Motor neuron (in vitro differentiated cells): ENCODE data around the gene ZCCHC14. TPM values are rescaled to one million over a fixed set of nuclear protein-coding genes. Genes with fewer than 3 reads are reported as not detected.
"Not testable (repeated sequence)": the region's sequence is repeated elsewhere in the genome, so short reads cannot be mapped to it uniquely, and the experiment has no call there.

Source experiments
- ATAC-seq, 8 experiments: fragments of 200-7000 bp; cut with Tn5 transposase; replicated peaks in 6 of 8; 2 replicates each; pipeline ENCODE4 v1.8.0; 2021; ENCODE audit warnings: mild to moderate bottlenecking in 8 of 8, moderate library complexity in 8 of 8
- H3K27ac ChIP-seq, 2 donors: fragments of 250-450 bp; sonication (Bioruptor Pico); 2 replicates each; pipeline ENCODE4 v1.9.0; 2021; ENCODE audit warnings: antibody characterized with exemption in 2 of 2, mild to moderate bottlenecking in 2 of 2, moderate library complexity in 1 of 2
- H3K4me1 ChIP-seq, 2 donors: fragments of 250-450 bp; sonication (Bioruptor Pico); replicated peaks in 1 of 2; 2 replicates each; pipeline ENCODE4 v1.6.1; 2021; ENCODE audit warnings: antibody characterized with exemption in 2 of 2, mild to moderate bottlenecking in 2 of 2, moderate library complexity in 1 of 2
- H3K4me3 ChIP-seq, 5 donors: fragments of 250-450 bp; sonication (Bioruptor Pico); 2 replicates each; pipeline ENCODE4 v1.9.0; 2021; ENCODE audit warnings: antibody characterized with exemption in 5 of 5, mild to moderate bottlenecking in 5 of 5, moderate library complexity in 4 of 5
- WGBS, 10 experiments: fragments of 450-650 bp; shearing (Covaris generic); methylation state at CpG; one replicate each; pipeline ENCODE4 v1.0.0; 2022; 5-methylcytosine and 5-hydroxymethylcytosine counted together
- in situ Hi-C, 9 experiments: fragments of 400-800 bp; cut with MboI; loops; one replicate each; pipeline ENCODE4 v1.15.0; 2021; ENCODE audit warnings: low sequenced_read_pairs in 9 of 9, low pct_unique_long_range_greater_than_20kb in 2 of 9; ENCODE audit not compliant: unreplicated experiment in 9 of 9
- total RNA-seq, 8 experiments: library from RNA; unstranded; fragments of 300-600 nt; gene quantifications; 2 replicates each; pipeline versions ENCODE4 v1.2.3 to v1.2.4, GENCODE V29; 2022

Gene ZCCHC14
- total RNA-seq, 8 experiments from 2014 or later, result 11.2 to 30.3 (median 17.0) TPM

DNA sequence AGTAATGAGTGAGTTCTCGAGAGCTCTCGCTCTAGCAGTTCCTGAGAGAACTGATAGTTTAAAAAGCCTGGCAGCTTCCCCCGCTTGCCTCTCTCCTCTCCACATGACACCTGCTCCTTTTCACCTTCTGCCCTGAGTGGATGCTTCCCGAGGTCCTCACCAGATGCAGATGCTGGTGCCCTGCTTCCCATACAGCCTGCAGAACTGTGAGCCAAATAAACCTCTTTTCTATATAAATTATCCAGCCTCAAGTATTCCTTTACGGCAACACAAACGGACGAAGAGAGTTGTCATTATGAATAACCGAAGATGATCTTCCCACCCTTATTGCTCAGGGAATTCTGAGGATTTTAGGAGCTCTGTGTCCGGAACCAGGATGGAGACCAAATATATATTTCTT, 41.9 kb upstream of the ZCCHC14 start:
- Histone ChIP-seq H3K27ac (no peak overlapping the region), H3K4me3 (no peak overlapping the region), H3K4me1 (peaks cover 4% of the 10 kb centered on the region in 2 donors)
- 58 to 96% (median 85%) methylated on average over 1 to 8 of the region's 9 CpGs; no CpG with 5 or more reads in 3 of the 10 experiments for WGBS, 10 experiments
- ATAC-seq, result no peak
- in situ Hi-C loops, result no loop called here

GRCh38 chr16:87534030-87534653, 41.3 kb upstream of the ZCCHC14 start:
- H3K27ac ChIP-seq, result no peak overlapping the region
- in situ Hi-C loops, result no loop called here
- no peaks in the 10 kb centered on the region for H3K4me1 ChIP-seq
- ATAC-seq, result no peak
- H3K4me3 ChIP-seq, result no peak overlapping the region
- WGBS, 10 experiments, result 0 to 90% (median 42%) methylated on average over 1 to 2 of the region's 5 CpGs; no CpG with 5 or more reads in 6 of the 10 experiments

DNA sequence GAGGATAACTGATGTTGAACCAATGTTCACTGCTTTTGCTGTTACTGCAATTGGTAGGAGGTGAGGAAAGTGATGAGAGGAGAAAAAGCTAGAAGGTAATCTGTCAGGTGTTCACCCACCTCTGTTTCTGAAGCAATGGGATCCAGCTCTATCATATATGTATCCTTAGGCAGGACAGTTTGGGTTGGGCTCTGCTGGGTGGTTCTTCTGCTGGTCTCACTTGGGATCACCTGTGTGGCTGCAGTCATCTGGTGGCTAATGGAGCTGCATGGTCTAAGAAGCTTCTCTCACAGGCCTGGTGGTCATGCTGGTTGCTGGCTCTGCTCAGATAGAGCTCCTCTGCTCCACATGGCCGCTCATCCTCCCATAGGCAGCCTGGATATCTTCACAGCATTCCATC, 40.2 kb upstream of the ZCCHC14 start:
- ATAC-seq, result no peak
- no peak overlapping the region for H3K27ac ChIP-seq
- WGBS, 10 experiments, result 0 to 60% (median 41%) methylated on average over 1 of the region's 1 CpG; no CpG with 5 or more reads in 6 of the 10 experiments
- no peaks in the 10 kb centered on the region for H3K4me1 ChIP-seq
- in situ Hi-C loops, result no loop called here
- H3K4me3 ChIP-seq, result no peak overlapping the region

GRCh38 chr16:87531418-87531817, 38.6 kb upstream of the ZCCHC14 start:
- no peak for ATAC-seq
- Histone ChIP-seq H3K4me3 (no peak overlapping the region), H3K27ac (no peak overlapping the region), H3K4me1 (no peaks in the 10 kb centered on the region)
- WGBS, 10 experiments, result 43 to 80% (median 55%) methylated on average over 1 to 3 of the region's 3 CpGs; no CpG with 5 or more reads in 5 of the 10 experiments
- in situ Hi-C loops, result no loop called here

DNA sequence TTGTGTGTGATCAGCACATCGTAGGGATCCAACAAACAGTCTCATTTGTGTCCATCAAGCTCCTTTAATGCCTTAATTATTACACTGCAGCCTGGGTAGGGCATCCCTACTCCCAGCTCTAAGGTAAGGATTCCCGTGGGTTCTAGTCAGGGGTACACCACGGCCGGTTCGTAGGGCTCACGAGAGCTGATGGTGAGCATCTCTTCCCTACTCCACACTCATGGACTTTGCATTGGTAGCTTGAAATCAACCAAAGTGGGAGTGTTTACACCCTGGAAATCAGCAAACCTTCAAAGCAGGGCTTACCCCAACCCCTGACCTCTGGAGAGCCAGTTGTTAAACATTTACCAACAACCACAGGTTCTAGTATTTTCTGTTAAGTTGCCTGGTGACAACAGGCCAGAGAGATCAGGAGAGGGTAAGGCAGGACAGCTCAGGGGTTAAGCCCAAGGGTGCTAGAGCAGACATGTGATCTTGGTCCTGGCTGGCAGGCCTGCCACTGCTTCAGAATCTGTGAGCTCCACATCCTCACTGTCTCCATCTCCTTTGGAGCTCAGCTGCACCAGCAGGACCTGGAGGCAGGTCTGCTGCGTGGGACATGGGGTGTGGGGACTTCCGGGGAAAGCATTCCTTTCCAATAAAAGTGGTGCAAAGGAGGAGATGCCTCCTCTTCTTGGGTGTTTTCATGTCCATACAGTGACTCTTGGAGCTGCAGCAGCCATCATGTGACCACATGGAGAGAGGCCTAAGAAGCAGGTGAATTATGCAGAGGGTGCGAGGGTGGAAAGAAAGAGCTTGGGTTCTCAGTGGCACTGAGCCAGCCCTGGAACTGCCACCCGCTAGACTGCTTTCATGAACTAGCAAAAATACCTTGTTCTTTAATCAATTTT, 36.1 kb upstream of the ZCCHC14 start:
- 45 to 100% (median 85%) methylated on average over 1 to 7 of the region's 10 CpGs; no CpG with 5 or more reads in 1 of the 10 experiments for WGBS, 10 experiments
- ATAC-seq, result no peak
- in situ Hi-C loops, result no loop called here
- Histone ChIP-seq H3K27ac (no peak overlapping the region), H3K4me3 (no peak overlapping the region), H3K4me1 (no peaks in the 10 kb centered on the region)

DNA sequence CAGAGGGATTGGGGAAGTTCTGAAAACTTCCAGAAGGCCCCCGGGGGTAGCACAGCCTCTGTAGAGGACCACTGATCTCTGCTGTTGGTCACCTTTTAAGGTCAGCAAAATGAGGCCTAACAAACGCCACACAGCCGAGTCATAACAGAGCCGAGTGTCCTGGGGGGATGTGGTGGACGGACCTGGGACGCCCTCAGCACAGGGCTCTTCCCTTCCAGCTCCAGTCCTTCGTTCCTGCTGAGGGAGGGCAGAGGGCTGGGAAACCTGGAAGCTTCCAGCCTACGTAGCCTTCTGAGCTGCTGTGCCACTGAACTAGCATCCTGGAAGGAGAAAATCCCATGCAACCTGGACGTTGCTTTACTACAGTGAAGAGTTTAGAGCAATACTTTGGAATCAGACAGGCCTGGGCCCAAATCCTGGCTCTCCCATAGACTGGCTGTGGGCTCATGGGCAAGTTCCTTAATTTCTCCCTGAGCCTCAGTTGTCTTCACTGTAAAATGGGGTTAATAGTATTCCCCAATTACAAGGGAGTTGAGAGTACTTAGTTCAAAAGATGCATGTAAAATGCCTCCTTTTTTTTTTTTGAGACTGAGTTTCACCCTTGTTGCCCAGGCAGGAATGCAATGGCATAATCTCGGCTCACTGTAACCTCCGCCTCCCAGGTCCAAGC, 34.4 kb upstream of the ZCCHC14 start:
- in situ Hi-C loops, result no loop called here
- H3K27ac ChIP-seq, result no peak overlapping the region
- 40 to 92% (median 71%) methylated on average over 1 to 8 of the region's 11 CpGs; no CpG with 5 or more reads in 3 of the 10 experiments for WGBS, 10 experiments
- ATAC-seq, result no peak
- H3K4me3 ChIP-seq, result no peak overlapping the region
- no peaks in the 10 kb centered on the region for H3K4me1 ChIP-seq

GRCh38 chr16:87526238-87526947, 33.6 kb upstream of the ZCCHC14 start:
- WGBS, 10 experiments, result 30 to 93% (median 75%) methylated on average over 1 to 6 of the region's 6 CpGs; no CpG with 5 or more reads in 1 of the 10 experiments
- in situ Hi-C loops, result no loop called here
- no peak overlapping the region for H3K27ac ChIP-seq
- no peak overlapping the region for H3K4me3 ChIP-seq
- ATAC-seq, result no peak
- no peaks in the 10 kb centered on the region for H3K4me1 ChIP-seq

DNA sequence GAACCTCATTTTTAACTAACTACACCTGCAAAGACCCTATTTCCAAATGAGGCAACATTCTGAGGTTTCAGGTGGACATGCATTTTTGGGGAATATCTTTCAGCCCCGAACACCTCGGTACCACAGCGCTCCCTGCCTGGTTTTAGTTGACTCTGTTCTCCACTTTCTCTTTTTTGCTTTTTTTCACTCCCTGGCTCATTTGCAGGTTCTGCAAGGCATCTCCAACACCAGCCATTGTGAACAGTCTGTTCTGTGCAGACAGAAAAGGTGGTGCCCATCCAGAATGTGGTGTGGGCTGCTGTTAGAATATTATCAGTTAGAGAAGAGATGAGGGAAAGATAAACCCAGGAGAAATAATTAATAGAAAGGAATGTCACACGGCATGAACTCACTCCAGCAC, 32.5 kb upstream of the ZCCHC14 start:
- in situ Hi-C loops, result no loop called here
- Histone ChIP-seq H3K27ac (no peak overlapping the region), H3K4me1 (no peaks in the 10 kb centered on the region), H3K4me3 (no peak overlapping the region)
- ATAC-seq, result no peak
- 54 to 85% (median 67%) methylated on average over 1 to 4 of the region's 4 CpGs; no CpG with 5 or more reads in 1 of the 10 experiments for WGBS, 10 experiments

DNA sequence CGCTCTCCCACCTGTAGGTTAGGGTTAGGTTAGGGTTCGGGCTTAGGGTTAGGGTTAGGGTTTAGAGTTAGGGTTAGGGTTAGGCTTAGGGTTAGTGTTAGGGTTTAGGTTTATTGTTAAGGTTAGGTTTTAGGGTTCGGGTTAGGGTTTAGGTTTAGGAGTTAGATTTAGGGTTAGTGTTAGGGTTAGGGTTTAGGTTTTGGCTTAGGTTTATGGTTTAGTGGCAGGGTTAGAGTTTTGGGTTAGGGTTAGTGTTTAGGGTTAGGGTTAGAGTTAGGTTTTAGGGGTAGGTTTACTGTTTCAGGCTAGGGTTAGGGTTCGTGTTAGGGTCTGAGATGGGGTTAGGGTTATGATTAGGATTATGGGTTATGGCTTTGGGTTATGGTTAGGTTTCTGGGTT, 31.6 kb upstream of the ZCCHC14 start:
- Histone ChIP-seq H3K4me1 (no peaks in the 10 kb centered on the region), H3K27ac (no peak overlapping the region), H3K4me3 (no peak overlapping the region)
- 25 to 82% (median 69%) methylated on average over 1 to 4 of the region's 4 CpGs; no CpG with 5 or more reads in 1 of the 10 experiments for WGBS, 10 experiments
- in situ Hi-C loops, result no loop called here
- ATAC-seq, result no peak

- ATAC-seq, in situ Hi-C loops, H3K4me1 ChIP-seq, H3K4me3 ChIP-seq, H3K27ac ChIP-seq: not testable (repeated sequence)
- WGBS, 10 experiments, result 52 to 100% (median 92%) methylated on average over 1 to 5 of the region's 6 CpGs; no CpG with 5 or more reads in 2 of the 10 experiments
Measured at GRCh38 chr16:87523605-87524004, 30.8 kb upstream of the ZCCHC14 start.

DNA sequence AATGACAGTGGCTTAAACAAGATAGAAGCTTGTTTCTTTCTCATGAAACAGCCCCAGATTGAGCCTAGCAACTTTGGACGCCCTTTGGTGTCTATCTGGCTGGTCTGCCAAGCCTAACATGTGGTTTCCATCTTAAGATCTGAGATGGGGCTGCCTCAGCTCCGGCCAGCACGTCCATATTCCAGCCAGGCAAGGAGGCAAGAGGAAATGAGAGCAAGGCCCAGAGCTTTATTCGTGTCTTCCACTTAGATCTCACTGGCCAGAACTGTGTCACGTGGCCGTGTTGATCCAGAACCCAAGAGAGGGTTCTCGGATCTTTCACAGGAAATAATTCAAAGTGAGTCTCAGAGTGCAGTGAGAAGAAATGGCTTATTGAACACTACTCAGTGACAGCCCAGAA, 28.9 kb upstream of the ZCCHC14 start:
- H3K4me1 ChIP-seq, H3K27ac ChIP-seq, ATAC-seq, in situ Hi-C loops, H3K4me3 ChIP-seq: not testable (repeated sequence)
- WGBS, 10 experiments, result 8 to 100% (median 74%) methylated on average over 2 to 7 of the region's 7 CpGs; no CpG with 5 or more reads in 3 of the 10 experiments

- H3K4me3 ChIP-seq, H3K4me1 ChIP-seq, H3K27ac ChIP-seq, in situ Hi-C loops: not testable (repeated sequence)
- WGBS, 10 experiments, result 23 to 54% (median 50%) methylated on average over 1 to 4 of the region's 4 CpGs; no CpG with 5 or more reads in 6 of the 10 experiments
- peak in 1 of 8 experiments; percentile 15 for ATAC-seq
Measured at GRCh38 chr16:87519170-87519569, 26.3 kb upstream of the ZCCHC14 start.
